Mucosa of stomach (tissue), 1 donor: ENCODE data around the gene UGT1A7.

Experiments
- H3K27me3 ChIP-seq: one replicate; pipeline ENCODE4 v1.7.0; 2013; ENCODE audit warnings: mild to moderate bottlenecking, low read length; ENCODE audit not compliant: control insufficient read depth, insufficient read depth
- H3K36me3 ChIP-seq: one replicate; pipeline ENCODE4 v1.7.0; 2013; ENCODE audit warnings: low read length; ENCODE audit not compliant: control insufficient read depth, insufficient read depth
- H3K4me1 ChIP-seq: one replicate; pipeline ENCODE4 v1.7.0; 2013; ENCODE audit warnings: mild to moderate bottlenecking, low read length; ENCODE audit not compliant: control insufficient read depth, insufficient read depth
- H3K4me3 ChIP-seq: one replicate; pipeline ENCODE4 v1.7.0; 2013; ENCODE audit warnings: low read length
- H3K9ac ChIP-seq: one replicate; pipeline ENCODE4 v1.7.0; 2013; ENCODE audit warnings: mild to moderate bottlenecking, low read length, moderate library complexity
- H3K9me3 ChIP-seq: one replicate; pipeline ENCODE4 v1.7.0; 2013; ENCODE audit warnings: mild to moderate bottlenecking, low read length, moderate library complexity; ENCODE audit not compliant: control insufficient read depth
- donor health status: Pancreatic carcinoma.

The UGT1A7 gene

GRCh38 chr2:233779722-233780121, 98.0 kb downstream of the UGT1A7 start:
- Histone ChIP-seq H3K27me3 (no peaks in the 10 kb centered on the region), H3K36me3 (no peaks in the 10 kb centered on the region), H3K4me1 (no peaks in the 10 kb centered on the region), H3K4me3 (no peak overlapping the region), H3K9me3 (no peaks in the 10 kb centered on the region), H3K9ac (no peak overlapping the region)

GRCh38 chr2:233780771-233781170, 99.1 kb downstream of the UGT1A7 start:
- no peaks in the 10 kb centered on the region for H3K9me3 ChIP-seq
- H3K4me1 ChIP-seq, result no peaks in the 10 kb centered on the region
- no peak overlapping the region for H3K4me3 ChIP-seq
- no peak overlapping the region for H3K9ac ChIP-seq
- no peaks in the 10 kb centered on the region for H3K36me3 ChIP-seq
- H3K27me3 ChIP-seq, result no peaks in the 10 kb centered on the region

GRCh38 chr2:233789554-233789953, 107.9 kb downstream of the UGT1A7 start:
- Histone ChIP-seq H3K9me3 (no peaks in the 10 kb centered on the region), H3K9ac (no peak overlapping the region), H3K36me3 (no peaks in the 10 kb centered on the region), H3K4me3 (no peak overlapping the region), H3K4me1 (no peaks in the 10 kb centered on the region), H3K27me3 (no peaks in the 10 kb centered on the region)

GRCh38 chr2:233791151-233791882, 109.6 kb downstream of the UGT1A7 start:
- no peaks in the 10 kb centered on the region for H3K36me3 ChIP-seq
- H3K4me3 ChIP-seq, result no peak overlapping the region
- H3K4me1 ChIP-seq, result no peaks in the 10 kb centered on the region
- H3K27me3 ChIP-seq, result no peaks in the 10 kb centered on the region
- no peaks in the 10 kb centered on the region for H3K9me3 ChIP-seq
- no peak overlapping the region for H3K9ac ChIP-seq

GRCh38 chr2:233791883-233792329, 110.2 kb downstream of the UGT1A7 start:
- Histone ChIP-seq H3K9ac (no peak overlapping the region), H3K4me3 (no peak overlapping the region), H3K36me3 (no peaks in the 10 kb centered on the region)

GRCh38 chr2:233792720-233793119, 111.0 kb downstream of the UGT1A7 start:
- Histone ChIP-seq H3K9ac (no peak overlapping the region), H3K4me1 (no peaks in the 10 kb centered on the region), H3K9me3 (no peaks in the 10 kb centered on the region), H3K36me3 (no peaks in the 10 kb centered on the region), H3K4me3 (no peak overlapping the region), H3K27me3 (no peaks in the 10 kb centered on the region)

More at GRCh38 chr2:233791883-233792329, 110.2 kb downstream of the UGT1A7 start:
- no peaks in the 10 kb centered on the region for H3K27me3 ChIP-seq
- H3K9me3 ChIP-seq, result no peaks in the 10 kb centered on the region
- no peaks in the 10 kb centered on the region for H3K4me1 ChIP-seq

- Histone ChIP-seq H3K9me3 (no peaks in the 10 kb centered on the region), H3K4me1 (no peaks in the 10 kb centered on the region), H3K4me3 (no peak overlapping the region), H3K9ac (no peak overlapping the region), H3K27me3 (no peaks in the 10 kb centered on the region), H3K36me3 (no peaks in the 10 kb centered on the region)
Observed at GRCh38 chr2:233793465-233794127, 111.9 kb downstream of the UGT1A7 start.

GRCh38 chr2:233794128-233794658, 112.5 kb downstream of the UGT1A7 start:
- no peak overlapping the region for H3K9ac ChIP-seq
- H3K9me3 ChIP-seq, result no peaks in the 10 kb centered on the region
- no peaks in the 10 kb centered on the region for H3K4me1 ChIP-seq
- no peak overlapping the region for H3K4me3 ChIP-seq
- no peaks in the 10 kb centered on the region for H3K27me3 ChIP-seq
- H3K36me3 ChIP-seq, result no peaks in the 10 kb centered on the region

- H3K36me3 ChIP-seq, result no peaks in the 10 kb centered on the region
- no peak overlapping the region for H3K4me3 ChIP-seq
- H3K9ac ChIP-seq, result no peak overlapping the region
- no peaks in the 10 kb centered on the region for H3K27me3 ChIP-seq
- H3K4me1 ChIP-seq, result no peaks in the 10 kb centered on the region
- H3K9me3 ChIP-seq, result no peaks in the 10 kb centered on the region
Observed at GRCh38 chr2:233795735-233796171, 114.1 kb downstream of the UGT1A7 start.

- no peaks in the 10 kb centered on the region for H3K9me3 ChIP-seq
- no peaks in the 10 kb centered on the region for H3K36me3 ChIP-seq
- no peaks in the 10 kb centered on the region for H3K4me1 ChIP-seq
- no peak overlapping the region for H3K9ac ChIP-seq
- no peak overlapping the region for H3K4me3 ChIP-seq
- H3K27me3 ChIP-seq, result no peaks in the 10 kb centered on the region
Observed at GRCh38 chr2:233796254-233796653, 114.6 kb downstream of the UGT1A7 start.

- Histone ChIP-seq H3K9ac (no peak overlapping the region), H3K36me3 (no peaks in the 10 kb centered on the region), H3K27me3 (no peaks in the 10 kb centered on the region), H3K4me1 (no peaks in the 10 kb centered on the region), H3K9me3 (no peaks in the 10 kb centered on the region), H3K4me3 (no peak overlapping the region)
Observed at GRCh38 chr2:233798335-233799086, 116.8 kb downstream of the UGT1A7 start.
